ENCODE data around the gene HMGXB3. TPM values are rescaled to one million over a fixed set of nuclear protein-coding genes. Genes with fewer than 3 reads are reported as not detected.

Gene HMGXB3
- total RNA-seq, 3 donors from 2014 or later (not counting 1 experiment from before 2014, with no cell fraction given), result 39.0 to 46.5 (median 45.8) TPM

- no peak for TF ChIP-seq CTCF (IDR thresholded peaks at IDR 0.05)
- H3K36me3 Mint-ChIP-seq, result peaks cover 46% of the 10 kb centered on the region
- no peak for ATAC-seq
- H3K9me3 ChIP-seq (ENCODE audit: control insufficient read depth, insufficient read depth, low read length), result peaks cover 6% of the 10 kb centered on the region
- no peaks in the 10 kb centered on the region for H3K27me3 ChIP-seq (ENCODE audit: control insufficient read depth, insufficient read depth, low read length)
- no peaks in the 10 kb centered on the region for H3K4me1 ChIP-seq (ENCODE audit: control insufficient read depth, insufficient read depth, low read length)
- H3K4me1 Mint-ChIP-seq, result peaks cover 14 to 19% of the 10 kb centered on the region in 2 donors
- peaks cover 86% of the 10 kb centered on the region for H3K36me3 ChIP-seq (ENCODE audit: control insufficient read depth, insufficient read depth, low read length)
- no peak overlapping the region for H3K27ac ChIP-seq (ENCODE audit: low read length)
- no peaks in the 10 kb centered on the region for H3K27me3 Mint-ChIP-seq (ENCODE audit: low read depth in 2 of 2)
- no peak for DNase-seq
- 100% methylated on average over 3 of the region's 3 CpGs for WGBS (ENCODE audit: insufficient coverage)
- no peak overlapping the region for H3K4me3 ChIP-seq (ENCODE audit: low read length)
- H3K4me3 Mint-ChIP-seq, result no peak overlapping the region
- no peak overlapping the region for H3K27ac Mint-ChIP-seq
- H3K9me3 Mint-ChIP-seq, result peaks cover 0 to 4% of the 10 kb centered on the region in 2 donors
- intact Hi-C loops (cut with micrococcal nuclease), result no loop called here
These were observed 13.9 kb downstream of the HMGXB3 start for GRCh38 chr5:150014456-150014855.

DNA sequence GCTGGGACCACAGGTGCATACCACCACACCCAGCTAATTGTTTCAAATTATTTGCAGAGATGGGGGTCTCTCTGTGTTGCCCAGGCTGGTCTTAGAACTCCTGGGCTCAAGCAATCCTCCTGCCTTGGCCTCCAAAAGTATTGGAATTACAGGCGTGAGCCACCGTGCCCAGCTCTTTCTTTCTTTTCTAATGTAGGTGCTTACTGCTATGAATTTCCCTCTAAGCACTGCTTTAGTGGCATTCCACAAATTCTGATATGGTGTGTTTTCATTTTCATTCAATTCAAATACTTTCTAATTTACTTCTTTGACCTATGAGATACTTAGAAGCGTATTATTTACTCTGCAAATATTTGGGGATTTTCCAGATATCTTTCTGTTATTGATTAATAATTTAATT lies 14.9 kb downstream of the HMGXB3 start:
- peaks cover 55% of the 10 kb centered on the region for H3K36me3 Mint-ChIP-seq
- H3K4me1 ChIP-seq (ENCODE audit: control insufficient read depth, insufficient read depth, low read length), result no peaks in the 10 kb centered on the region
- no peak for ATAC-seq

DNA sequence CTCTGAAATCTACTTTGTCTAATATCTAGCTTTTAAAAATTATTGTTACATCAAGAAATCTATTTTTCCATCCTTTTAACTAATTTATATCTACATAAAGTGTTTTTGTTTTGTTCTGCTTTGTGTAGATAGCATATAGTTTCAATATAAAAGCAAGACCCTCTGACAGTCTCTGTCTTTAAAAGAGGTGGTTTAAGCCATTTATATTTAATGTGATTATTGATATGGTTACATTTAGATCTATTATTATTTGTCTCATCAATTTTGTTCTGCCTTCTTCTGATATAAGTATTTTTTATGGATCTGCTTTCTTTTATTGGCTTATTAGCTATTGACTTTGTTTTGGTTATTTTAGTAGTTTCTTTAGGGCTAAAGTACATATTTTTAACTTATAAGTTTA lies 16.0 kb downstream of the HMGXB3 start:
- ATAC-seq, result no peak
- no peak overlapping the region for H3K27ac Mint-ChIP-seq

More for the DNA sequence above, 14.9 kb downstream of the HMGXB3 start:
- Mint-ChIP-seq H3K27ac (no peak overlapping the region), H3K9me3 (peaks cover 0 to 4% of the 10 kb centered on the region in 2 donors), H3K27me3 (ENCODE audit: low read depth in 2 of 2) (no peaks in the 10 kb centered on the region), H3K4me1 (peaks cover 6 to 11% of the 10 kb centered on the region in 2 donors), H3K4me3 (no peak overlapping the region)
- peaks cover 6% of the 10 kb centered on the region for H3K9me3 ChIP-seq (ENCODE audit: control insufficient read depth, insufficient read depth, low read length)
- H3K27me3 ChIP-seq (ENCODE audit: control insufficient read depth, insufficient read depth, low read length), result no peaks in the 10 kb centered on the region
- WGBS (ENCODE audit: insufficient coverage), result 100% methylated on average over 2 of the region's 3 CpGs
- H3K27ac ChIP-seq (ENCODE audit: low read length), result no peak overlapping the region
- TF ChIP-seq CTCF (IDR thresholded peaks at IDR 0.05), result no peak
- intact Hi-C loops (cut with micrococcal nuclease), result no loop called here
- H3K4me3 ChIP-seq (ENCODE audit: low read length), result no peak overlapping the region
- H3K36me3 ChIP-seq (ENCODE audit: control insufficient read depth, insufficient read depth, low read length), result peaks cover 86% of the 10 kb centered on the region
- DNase-seq, result no peak

More for the DNA sequence above, 16.0 kb downstream of the HMGXB3 start:
- no peak overlapping the region for H3K4me3 ChIP-seq (ENCODE audit: low read length)
- H3K9me3 ChIP-seq (ENCODE audit: control insufficient read depth, insufficient read depth, low read length), result peaks cover 6% of the 10 kb centered on the region
- DNase-seq, result no peak
- no peaks in the 10 kb centered on the region for H3K27me3 ChIP-seq (ENCODE audit: control insufficient read depth, insufficient read depth, low read length)
- no peak overlapping the region for H3K27ac ChIP-seq (ENCODE audit: low read length)
- Mint-ChIP-seq H3K36me3 (peaks cover 65% of the 10 kb centered on the region), H3K27me3 (ENCODE audit: low read depth in 2 of 2) (no peaks in the 10 kb centered on the region), H3K4me3 (no peak overlapping the region), H3K4me1 (peaks cover 7 to 11% of the 10 kb centered on the region in 2 donors), H3K9me3 (peaks cover 0 to 4% of the 10 kb centered on the region in 2 donors)
- TF ChIP-seq CTCF (IDR thresholded peaks at IDR 0.05), result no peak
- H3K36me3 ChIP-seq (ENCODE audit: control insufficient read depth, insufficient read depth, low read length), result peaks cover 86% of the 10 kb centered on the region
- no peaks in the 10 kb centered on the region for H3K4me1 ChIP-seq (ENCODE audit: control insufficient read depth, insufficient read depth, low read length)
- intact Hi-C loops (cut with micrococcal nuclease), result no loop called here

All from natural killer cell (primary cell).